T-helper 9 cell (primary cell): ENCODE data around the gene TIMP2.
A peak's percentile ranks its signal among the peaks of the same experiment; 100 is the strongest.

Experiments used
- DNase-seq: peaks from one replicate; pipeline ENCODE4 v3.0.0-alpha.2; 2020

TIMP2 gene

GRCh38 chr17:78831688-78832540, 93.3 kb downstream of the TIMP2 start:
- no peak for DNase-seq

GRCh38 chr17:78829477-78829876, 95.7 kb downstream of the TIMP2 start:
- no peak for DNase-seq

DNA sequence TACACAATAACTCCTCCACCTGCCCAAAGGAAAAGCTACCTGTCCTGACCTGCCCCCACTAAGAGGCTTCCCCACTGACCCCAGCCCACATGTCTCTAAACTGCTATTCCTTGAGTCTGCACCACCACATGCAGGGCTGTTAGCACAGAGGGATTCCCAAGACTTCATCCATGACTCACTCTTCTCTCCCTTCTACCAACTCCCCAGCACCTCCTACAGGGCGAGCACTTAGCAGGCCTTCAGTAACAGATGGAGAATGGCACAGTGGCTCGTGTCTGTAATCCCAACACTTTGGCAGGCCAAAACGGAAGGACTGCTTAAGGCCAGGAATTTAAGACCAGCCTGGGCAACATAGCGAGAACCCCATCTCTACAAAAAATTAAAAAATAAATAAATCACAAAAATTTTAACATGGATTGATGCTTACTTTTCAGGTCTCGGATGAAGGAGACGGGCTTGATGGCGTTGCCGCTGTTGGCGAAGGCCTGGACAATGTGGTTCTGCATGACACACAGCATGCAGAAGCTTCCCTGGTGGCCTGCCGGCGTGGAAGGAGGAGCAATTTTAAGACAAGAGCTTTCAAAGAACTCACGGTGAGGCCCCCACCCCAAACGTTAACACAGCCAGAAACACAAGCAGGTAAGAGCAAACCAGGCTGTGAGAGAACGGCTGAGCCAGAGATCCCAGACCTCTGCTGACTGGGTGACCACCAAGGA, 96.6 kb downstream of the TIMP2 start:
- no peak for DNase-seq

DNA sequence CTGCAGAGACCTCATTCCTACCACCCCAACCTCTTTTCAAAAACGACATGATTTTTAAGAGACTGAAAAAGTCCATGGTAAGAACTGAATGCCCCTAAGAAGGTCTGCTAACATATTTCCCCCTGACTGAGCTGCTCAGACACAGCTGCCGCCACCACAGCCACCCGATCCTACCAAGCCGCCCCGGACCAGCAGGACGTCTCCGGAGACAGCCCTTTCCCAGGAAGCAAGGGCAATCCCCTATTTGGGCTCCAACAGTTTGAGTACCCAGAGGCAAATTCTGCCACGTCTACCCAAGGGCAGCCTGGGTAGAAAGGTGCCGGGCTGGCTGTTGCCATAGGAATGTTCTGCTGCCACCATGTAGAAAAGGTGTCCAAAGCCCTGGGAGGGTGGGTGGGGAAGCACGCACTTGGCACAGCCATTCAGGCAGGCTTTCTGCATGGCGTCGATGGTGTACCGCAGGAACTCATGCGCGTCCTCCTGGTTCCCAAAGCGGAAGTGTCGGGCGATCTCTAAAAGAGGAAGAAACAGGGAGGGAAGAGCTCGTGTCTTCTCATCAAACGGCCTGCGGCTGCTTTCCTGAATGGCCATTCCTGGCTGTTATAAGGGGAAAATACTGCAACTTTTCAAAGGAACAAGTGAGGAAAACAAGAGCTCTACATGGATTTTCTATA, 98.2 kb downstream of the TIMP2 start:
- no peak for DNase-seq

DNA sequence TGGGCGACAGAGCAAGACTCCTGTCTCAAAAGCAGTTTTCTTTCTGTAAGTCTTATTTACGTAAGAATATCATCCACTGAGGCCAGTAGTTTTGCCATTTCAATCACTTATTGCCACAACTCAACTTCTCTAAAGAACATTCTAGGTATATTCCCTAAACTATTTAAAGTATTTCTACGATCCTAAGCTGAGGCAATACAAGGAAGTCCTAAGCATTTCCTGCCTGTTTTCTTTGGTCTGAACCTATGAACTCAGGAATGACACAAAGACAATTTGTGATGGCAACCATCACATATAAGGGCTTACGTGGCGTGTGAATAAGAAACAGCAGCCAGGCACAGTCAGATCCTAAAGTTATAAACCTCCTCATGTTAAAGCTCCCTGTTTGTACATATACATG, 98.8 kb downstream of the TIMP2 start:
- no peak for DNase-seq

DNA sequence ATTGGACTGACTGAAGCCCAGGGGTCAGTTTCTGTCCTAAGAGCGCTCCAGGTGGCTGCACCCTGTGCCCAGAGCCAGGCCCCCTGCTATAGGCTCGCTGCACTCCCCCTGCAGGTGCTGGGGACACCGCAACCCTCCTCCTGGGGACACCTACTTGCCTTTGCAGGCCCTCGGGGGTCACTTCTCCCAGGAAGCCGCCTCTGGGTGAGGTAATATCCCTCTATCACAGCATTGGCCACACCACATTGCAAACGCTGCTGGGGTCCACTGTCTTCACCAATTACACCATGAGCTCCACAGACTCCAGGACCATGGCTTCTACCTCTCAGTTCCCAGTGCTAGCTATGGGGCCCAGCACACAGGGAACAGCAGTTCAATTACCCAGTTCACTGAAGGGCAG, 99.5 kb downstream of the TIMP2 start:
- no peak for DNase-seq

DNA sequence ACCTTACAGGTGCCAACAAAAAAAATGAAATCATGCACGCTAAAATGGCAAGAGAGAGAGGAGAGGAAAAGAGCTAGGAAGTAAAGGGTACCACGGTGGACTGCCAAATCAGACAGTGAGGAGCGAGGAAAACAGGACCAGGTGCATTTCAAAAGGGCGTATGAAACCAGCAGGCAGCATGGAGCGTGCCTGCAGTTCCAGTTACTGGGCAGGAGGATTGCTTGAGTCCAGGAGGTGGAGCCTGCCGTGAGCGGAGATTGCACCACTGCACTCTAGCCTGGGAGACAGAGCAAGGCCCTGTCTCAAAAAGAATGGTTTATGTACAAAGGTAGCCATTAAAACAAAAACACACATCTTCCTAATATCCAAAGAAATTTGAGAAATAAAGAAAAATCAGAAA, 100.9 kb downstream of the TIMP2 start:
- DNase-seq: no peak

GRCh38 chr17:78823282-78824046, 101.7 kb downstream of the TIMP2 start:
- no peak for DNase-seq

GRCh38 chr17:78822552-78822951, 102.6 kb downstream of the TIMP2 start:
- no peak for DNase-seq

DNA sequence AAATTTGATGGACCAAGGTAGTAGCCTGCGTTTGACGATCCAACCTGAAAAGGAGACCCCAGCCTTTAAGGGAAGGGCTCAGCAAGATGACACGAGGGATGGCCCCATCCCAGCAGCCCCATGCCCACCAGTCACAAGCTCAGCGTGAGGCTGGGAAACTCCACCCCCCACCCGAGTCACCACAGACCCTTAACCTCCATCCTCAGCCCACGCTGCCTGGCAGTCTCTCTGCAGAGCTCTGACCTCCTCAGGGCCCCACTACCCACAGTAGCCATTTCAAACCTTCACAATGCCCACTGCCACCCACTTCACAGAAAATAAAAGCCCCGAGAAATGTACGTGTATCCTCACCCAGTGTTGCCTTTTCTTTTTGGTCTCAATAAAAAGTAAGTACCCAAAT, 103.2 kb downstream of the TIMP2 start:
- DNase-seq: no peak

- no peak for DNase-seq
These were observed 104.3 kb downstream of the TIMP2 start for GRCh38 chr17:78820841-78821240.

DNA sequence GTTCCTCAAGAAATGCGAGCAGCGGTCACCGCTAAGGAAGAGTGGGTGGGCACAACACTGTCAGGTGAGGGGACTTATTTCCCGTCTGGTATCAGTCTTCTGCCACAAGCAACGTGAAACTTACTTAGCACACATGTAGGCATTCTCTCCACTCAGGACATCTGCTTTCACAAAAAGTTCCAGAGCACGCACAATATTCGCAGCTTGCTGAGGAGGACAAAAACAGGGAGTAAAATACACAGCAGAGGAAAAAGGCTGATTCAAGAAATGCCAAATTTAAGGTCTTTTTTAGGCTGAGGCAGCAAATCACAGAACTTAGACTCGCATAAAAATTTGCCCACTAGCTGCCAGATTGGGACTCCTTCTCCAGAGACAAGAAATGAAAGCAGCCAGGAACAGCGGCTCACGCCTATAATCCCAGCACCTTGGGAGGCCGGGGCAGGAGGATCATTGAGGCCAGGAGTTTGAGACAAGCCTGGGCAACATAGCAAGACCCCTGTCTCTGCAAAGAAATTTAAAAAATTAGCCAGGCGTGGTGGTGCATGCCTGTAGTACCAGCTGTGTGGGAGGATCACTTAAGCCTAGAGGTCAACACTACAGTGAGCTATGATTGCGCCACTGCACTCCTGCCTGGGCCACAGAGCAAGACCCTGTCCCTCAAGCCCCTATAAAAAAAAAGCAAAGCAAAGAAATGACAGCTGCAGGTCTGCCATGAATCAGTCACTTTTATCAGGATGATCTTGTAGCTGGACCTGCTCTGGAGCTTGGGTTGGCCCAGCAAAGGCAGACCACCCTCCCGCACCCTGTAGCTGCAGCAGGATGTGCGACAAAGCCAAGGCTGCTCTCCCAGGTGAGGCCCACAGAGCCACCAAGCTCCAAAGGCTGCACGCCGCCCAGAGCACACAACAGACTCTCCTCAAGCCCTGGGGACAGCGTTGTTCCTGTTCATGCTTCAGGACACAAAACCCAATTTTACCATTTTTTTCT, 105.1 kb downstream of the TIMP2 start:
- no peak for DNase-seq

DNA sequence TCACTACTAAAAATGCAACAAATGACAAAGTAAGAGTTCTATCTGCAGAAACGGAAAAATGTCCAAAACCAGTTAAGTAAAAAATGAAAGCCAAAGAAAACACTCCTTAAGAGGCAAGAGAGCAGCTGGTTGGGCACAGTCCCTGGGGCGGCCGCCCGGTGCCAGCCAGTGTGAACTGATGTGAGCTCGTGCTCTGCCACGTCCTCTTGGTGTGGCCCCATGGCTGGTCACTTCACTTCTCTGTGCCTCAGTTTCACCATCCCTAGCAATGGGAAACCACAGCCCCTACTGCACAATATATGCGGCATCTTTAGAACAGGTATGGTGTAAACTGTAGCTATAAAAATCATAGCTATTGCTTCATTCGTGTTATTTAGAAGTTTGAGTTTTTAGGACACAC, 105.8 kb downstream of the TIMP2 start:
- DNase-seq: no peak

- peak; percentile 49 for DNase-seq
These were observed 106.3 kb downstream of the TIMP2 start for GRCh38 chr17:78818932-78819331.

GRCh38 chr17:78818152-78818846, 106.9 kb downstream of the TIMP2 start:
- DNase-seq: no peak

- peak; percentile 63 for DNase-seq
These were observed 108.1 kb downstream of the TIMP2 start for GRCh38 chr17:78817123-78817522.

DNA sequence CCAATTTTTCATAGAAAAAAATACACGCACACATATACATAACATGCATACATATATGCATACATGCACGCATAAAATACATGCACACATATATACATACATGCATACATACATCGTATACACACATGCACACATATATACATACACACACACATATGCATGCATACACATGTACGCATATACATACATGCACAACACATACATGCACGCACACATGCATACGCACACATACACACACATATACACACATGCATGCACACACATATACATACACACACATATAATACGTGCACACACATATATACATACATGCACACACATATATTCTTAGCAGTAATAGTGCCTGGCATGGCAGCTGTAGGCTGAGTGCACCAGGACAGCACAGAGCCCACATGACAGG, 109.5 kb downstream of the TIMP2 start:
- no peak for DNase-seq

GRCh38 chr17:78812855-78813254, 112.3 kb downstream of the TIMP2 start:
- no peak for DNase-seq

GRCh38 chr17:78808163-78808562, 117.0 kb downstream of the TIMP2 start:
- DNase-seq: no peak

- peak; percentile 64 for DNase-seq
These were observed 118.7 kb downstream of the TIMP2 start for GRCh38 chr17:78806451-78806850.

- DNase-seq: peak; percentile 73
These were observed 119.9 kb downstream of the TIMP2 start for GRCh38 chr17:78805301-78805700.
